NK-92 (cell line): Measurements from ENCODE around the gene FAM131C.
"Not testable (repeated sequence)": the region's sequence is repeated elsewhere in the genome, so short reads cannot be mapped to it uniquely, and the experiment has no call there.

ENCODE experiments used
- DNase-seq: peaks from one replicate; lab custom pipeline; 2025; ENCODE audit not compliant: unreplicated experiment; lab: John Stamatoyannopoulos, UW

Gene FAM131C

DNA sequence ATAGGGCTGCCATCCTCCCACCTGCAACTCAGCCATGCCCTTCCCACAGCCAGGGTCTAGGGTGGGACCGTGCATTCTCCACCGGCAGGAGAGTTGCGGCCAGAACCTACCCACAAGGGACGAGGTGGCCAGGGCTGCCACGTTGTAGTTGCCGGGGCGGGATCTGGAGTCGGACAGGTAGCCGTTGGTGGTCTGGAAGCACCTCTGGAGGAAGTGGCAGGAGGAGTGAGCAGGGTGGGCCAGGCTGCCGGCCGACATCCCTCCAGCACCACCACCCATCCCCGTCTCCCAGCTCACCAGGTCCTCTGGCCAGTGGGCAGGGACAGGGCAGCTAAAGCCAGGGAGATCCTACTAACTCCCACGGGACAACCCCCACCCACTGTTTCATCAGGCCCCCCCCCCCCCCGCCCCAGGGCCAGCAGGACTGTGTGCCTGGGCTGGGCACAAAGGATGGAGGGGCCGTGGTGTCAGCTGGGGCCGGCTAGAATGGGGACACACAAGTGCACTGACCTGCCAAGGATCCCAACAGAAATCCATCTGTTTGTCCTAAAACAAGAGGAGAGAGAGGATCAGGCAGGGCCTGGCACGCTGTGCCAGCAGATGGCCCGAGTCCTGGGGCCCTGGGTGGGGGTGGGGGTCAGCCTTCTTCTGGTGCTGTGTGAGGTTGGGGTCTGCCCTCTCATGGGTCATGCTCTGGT is 11.3 kb downstream of the FAM131C start:
- not testable (repeated sequence) for DNase-seq

GRCh38 chr1:16061266-16061665 is 12.2 kb downstream of the FAM131C start:
- DNase-seq: no peak

DNA sequence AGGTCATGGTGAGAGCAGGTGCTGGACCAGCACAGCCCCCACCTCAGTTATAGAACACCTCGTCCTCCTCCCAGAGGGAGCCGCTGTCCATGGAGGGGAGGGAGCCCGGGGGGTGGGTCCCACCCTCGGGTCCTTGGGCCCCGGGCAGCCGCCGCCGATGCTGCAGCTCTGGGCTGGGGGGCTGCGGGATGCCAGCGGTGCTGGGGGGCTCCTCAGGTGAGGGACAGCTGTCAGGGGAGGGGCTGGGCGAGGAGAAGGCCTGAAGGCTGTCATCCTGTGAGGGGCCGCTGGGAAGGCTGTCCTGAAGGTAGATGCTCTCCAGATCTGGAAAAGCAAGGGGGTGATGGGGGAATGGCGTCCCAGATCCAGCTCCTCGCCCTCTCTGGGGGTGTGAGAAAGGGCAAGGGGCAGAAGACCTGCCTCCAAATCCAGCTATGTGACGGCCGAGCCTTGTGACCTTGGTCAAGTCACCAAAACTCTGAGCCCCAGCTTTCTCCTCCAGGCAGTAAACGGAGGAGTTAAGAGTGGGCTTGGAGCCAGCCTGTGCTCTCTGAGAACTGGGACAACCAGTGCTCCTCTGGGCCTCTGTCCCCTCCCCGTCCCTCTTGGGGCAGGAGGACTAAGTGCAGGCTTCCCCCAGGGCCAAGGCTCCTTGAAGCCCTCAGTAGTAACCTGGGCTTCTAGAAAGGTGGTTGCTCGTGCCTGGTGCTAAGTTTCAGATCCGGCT is 14.9 kb downstream of the FAM131C start:
- DNase-seq: not testable (repeated sequence)

DNA sequence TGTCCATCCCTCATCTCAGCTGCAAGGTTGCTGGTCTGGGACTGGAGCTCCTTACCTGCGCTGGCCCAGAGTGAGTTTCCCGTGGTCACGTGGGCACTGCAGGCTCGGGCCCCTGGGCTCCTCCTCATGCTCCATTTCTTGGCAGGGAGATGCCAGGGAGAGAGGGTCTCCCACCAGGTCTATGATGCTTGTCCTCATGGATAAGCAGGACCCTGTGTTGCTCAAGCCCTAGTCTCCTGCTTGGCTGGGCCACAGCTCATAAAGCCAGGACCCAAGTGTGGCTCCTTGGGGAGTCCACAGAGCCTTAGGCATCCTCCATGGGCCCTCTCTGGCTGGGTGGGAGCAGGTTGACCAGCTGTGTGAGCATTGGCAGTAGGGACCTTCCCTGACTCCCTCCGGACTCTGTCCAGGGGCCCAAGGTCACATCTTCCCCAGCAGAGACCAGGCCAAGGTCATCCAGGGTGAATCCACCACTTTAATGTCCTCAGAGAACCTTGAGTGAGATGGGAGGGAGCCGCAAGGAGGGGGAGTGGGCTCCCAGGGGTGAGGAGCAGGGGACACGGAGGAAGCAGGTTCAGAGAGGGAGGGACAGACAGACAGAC is 16.0 kb downstream of the FAM131C start:
- DNase-seq: not testable (repeated sequence)

DNA sequence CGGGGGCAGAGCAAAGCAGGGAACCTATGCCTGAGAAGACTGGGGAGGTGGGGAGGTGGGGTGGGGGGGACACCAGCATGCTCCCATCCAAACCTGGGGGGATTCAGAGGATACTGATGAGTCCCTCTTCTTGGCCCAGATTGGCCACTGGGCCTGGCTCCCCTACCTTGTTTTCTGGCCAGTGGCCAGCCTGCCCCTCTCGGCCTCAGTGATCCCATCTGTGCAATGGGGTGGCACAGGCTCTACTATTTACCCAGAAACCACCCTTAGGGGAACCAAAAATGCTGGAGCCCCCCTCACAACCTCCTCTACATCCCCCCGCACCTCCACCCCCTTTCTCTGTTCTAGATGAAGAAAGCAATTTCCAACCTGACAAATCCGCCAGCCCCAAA is 16.9 kb downstream of the FAM131C start:
- DNase-seq: not testable (repeated sequence)

DNA sequence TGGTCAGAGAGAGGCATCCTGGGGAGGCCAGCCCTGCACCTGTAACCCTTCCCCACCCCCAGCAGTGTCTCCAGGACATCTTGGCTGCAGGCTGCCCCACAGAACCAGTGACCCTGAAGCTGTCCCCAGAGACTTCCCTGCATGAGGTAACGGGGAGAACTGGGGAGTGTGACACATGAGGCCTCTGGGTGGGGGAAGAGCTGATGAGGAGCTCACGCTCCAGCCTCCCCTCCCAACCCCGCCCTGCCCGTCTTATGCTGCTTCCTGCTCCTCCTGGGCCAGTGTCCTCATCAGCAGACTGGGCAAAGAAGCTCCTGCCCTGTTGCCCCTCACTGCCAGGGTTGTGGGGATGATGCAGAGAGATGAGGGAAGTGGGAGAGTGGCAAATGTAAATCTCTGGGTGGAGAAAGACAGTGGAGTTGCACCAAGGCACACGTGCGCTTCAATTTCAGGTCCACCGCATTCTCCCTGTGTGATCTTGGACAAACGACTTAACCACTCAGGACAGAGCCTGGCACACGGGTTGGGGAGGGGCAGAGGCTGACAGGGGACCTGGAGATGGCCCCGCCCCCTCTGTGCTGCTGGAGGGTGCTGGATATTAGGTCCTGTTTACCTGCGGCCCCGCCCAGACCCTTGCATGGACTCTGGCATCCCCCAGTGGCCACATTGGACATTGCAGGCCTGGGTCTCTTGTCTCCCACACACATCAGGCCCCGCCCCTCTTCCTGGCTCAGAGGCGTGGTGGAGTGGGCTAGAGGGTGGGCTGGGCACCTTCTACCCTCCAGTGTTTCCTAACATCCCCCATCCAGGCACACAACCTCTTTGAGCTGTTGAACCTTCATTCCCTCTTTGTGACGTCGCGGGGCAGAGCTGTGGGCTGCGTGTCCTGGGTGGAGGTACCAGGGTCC is 17.6 kb downstream of the FAM131C start:
- no peak for DNase-seq

GRCh38 chr1:16054598-16055540 is 18.6 kb downstream of the FAM131C start:
- no peak for DNase-seq

DNA sequence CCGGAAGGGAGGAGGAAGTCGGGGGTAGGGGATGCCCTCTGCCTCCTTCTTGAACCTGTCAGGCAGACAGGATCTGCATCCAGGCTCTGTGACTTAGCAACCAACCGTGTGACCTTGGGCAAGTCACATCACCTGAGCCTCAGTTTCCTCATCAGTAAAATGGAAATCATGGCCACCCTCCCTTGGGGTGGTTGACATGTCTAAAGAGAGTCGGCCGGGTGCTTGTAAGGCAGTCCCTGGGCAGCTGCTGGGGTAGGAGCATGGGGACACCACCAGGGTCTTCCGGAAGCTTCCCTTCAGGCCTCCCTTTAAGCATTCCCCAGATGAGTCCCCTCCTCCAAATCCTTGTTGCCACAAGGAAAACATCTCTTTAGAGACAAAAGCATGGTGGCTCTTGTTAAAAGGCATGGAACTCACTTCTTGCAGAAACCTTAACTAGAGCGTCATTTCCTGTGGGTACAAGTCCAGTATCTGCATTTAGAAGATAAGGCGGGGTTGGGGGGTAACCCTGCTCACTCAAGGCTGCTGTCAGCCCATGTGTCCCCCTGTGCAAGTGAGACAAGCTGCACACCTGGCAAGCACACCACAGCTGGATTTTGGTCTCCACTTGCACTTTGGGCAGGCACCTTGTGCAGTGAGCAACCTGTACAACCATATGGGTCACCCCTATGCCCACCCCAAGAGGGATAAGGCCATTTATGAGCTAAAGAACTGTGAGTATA is 19.5 kb downstream of the FAM131C start:
- no peak for DNase-seq

DNA sequence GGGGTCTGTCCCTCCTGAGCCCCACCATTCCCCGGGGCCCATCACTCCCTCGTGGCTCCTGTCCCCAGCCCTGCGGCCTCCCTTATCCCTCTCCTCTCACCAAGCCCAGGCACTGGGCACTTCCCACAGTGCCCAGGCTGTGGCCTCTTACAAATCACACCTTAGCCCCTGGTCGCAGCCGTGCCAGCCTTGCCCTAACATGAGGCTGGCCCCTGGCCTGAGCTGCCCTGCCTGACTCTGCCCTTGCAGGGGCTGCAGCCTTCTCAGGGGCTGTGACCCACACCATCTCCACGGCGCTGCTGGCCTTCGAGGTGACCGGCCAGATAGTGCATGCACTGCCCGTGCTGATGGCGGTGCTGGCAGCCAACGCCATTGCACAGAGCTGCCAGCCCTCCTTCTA is 21.5 kb downstream of the FAM131C start:
- DNase-seq: not testable (repeated sequence)

DNA sequence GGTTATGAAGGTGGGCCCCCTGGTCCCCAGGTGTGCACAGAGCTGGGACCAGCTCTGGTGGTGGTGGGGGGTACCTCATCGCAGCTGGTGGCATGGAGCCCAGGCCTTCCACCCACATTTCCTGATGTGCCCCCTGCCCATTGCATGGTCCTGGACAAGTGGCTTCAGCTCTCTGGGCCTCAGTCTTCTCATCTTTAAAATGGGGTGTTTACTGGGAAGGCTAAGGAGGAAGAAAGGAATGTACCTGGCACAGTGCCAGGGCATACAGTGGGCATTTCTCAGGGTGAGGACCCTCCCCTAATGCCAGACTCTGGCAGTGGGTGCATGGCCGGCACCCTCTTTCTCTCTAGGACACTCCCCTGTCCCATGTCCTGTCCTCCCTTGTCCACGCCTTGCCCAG is 22.4 kb downstream of the FAM131C start:
- DNase-seq: no peak

- DNase-seq: no peak
Measured at GRCh38 chr1:16050328-16050727, 23.1 kb downstream of the FAM131C start.

DNA sequence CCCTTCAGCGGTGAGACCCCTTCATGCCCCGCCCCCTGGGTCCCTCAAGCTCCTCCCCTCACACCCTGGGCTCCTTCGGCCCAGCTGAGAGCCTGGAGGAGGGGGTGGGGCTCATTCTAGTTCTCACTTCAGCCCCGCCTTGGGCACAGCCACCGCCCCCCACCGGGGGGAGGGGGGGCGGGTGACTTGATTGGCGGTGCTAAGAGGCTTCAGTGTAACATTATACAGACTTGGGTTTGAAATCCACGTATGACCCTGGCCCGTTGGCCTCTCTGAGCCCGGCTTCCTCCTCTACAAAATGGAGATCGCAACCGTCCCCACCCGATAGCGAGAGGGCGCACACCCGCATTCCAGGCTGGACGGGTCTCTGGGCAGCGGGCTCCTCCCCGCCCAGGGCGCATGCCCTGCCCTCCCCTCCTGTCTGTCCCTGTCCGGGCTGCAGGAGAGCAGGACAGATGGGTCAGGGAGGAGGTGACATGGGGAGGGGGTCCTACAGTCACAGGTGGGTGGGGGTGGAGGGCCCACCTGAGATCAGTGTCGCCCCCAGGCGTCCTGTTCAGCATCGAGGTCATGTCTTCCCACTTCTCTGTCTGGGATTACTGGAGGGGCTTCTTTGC is 24.8 kb downstream of the FAM131C start:
- DNase-seq: no peak

- no peak for DNase-seq
Measured at GRCh38 chr1:16047791-16048475, 25.5 kb downstream of the FAM131C start.

GRCh38 chr1:16046842-16047241 is 26.6 kb downstream of the FAM131C start:
- no peak for DNase-seq

GRCh38 chr1:16043950-16044349 is 29.5 kb downstream of the FAM131C start:
- DNase-seq: no peak

DNA sequence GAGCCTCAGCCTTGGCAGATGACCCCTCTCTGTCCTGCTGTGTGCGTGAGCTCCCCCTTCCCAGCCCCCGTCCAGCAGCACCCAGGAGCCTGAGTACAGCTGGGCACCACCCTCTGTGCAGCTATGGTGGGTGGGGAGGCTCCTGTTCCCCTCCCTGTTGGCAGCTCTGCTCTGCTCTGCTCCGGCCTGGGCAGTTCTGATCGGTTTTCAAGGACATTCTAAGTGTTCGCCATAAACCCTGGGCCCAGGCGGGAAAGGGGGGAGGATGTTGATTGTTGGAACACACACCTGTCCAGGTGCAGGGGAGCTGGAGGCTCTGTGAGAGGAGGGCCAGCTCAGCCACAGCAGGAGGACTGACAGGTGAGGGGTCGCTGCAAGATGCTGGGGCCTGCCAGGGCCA is 29.9 kb downstream of the FAM131C start, which contains the start of gene CLCNKB:
Gene CLCNKB, plus strand, starts transcription at position 262 of the 400 bp plus-strand sequence. CDS start 711 bp downstream, outside the sequence.
- DNase-seq: no peak

GRCh38 chr1:16042654-16043053 is 30.8 kb downstream of the FAM131C start:
- DNase-seq: not testable (repeated sequence)

DNA sequence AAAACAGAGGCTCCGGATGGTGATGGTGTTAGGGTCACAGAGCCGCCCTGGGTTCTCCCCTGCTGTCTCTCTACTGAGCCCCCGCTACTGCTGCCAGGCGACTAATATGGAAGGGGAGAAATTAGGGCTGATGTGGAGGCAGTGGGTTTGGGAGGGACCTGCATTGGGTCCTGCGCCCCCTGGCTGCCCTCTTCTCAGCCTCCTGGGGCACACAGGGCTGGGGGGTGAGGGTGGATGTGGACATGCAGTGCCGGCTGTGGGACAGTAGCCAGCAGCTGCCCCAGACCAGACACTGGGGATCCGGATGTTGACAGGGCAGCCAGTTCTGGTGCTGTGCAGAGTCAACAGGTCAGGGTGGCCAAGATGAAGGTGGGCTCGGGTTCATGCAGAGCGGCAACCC is 31.4 kb downstream of the FAM131C start:
- DNase-seq: no peak
